Suprapubic skin (tissue), 4 donors: ENCODE results near the gene PROX2. TPM values are rescaled to one million over a fixed set of nuclear protein-coding genes. Genes with fewer than 3 reads are reported as not detected.

Source experiments
- DNase-seq, 2 donors: peaks; one replicate each; pipeline ENCODE4 v3.0.0-alpha.2; 2019; ENCODE audit warnings: low spot score in 2 of 2
- H3K27ac ChIP-seq: fragments of 200-600 bp; sonication (generic); one replicate; pipeline ENCODE4 v1.5.1; 2019
- H3K27me3 ChIP-seq: fragments of 200-600 bp; sonication (generic); one replicate; pipeline ENCODE4 v1.5.1; 2019
- H3K36me3 ChIP-seq: fragments of 200-600 bp; sonication (generic); one replicate; pipeline ENCODE4 v1.5.1; 2019
- H3K4me1 ChIP-seq: fragments of 200-600 bp; sonication (generic); one replicate; pipeline ENCODE4 v1.5.1; 2019
- H3K4me3 ChIP-seq: fragments of 200-600 bp; sonication (generic); one replicate; pipeline ENCODE4 v1.5.1; 2019; ENCODE audit warnings: mild to moderate bottlenecking
- H3K9me3 ChIP-seq: fragments of 200-600 bp; sonication (generic); one replicate; pipeline ENCODE4 v1.5.1; 2019
- CTCF ChIP-seq, 2 donors: fragments of 200-600 bp in 1 of 2; fragments of 450-650 bp in 1 of 2; sonication (generic) in 1 of 2; IDR thresholded peaks; one replicate each; pipeline ENCODE4 v1.5.1; 2016 to 2019; ENCODE audit warnings: antibody characterized with exemption in 2 of 2, mild to moderate bottlenecking in 1 of 2, moderate library complexity in 1 of 2
- EP300 ChIP-seq: sonication (generic); formaldehyde crosslinking; IDR thresholded peaks from one replicate; pipeline ENCODE4 v1.6.1; 2017; ENCODE audit warnings: antibody characterized with exemption
- POLR2A ChIP-seq, 2 donors: fragments of 450-650 bp; IDR thresholded peaks; one replicate each; pipeline ENCODE4 v1.6.1; 2017; ENCODE audit warnings: antibody characterized with exemption in 2 of 2, mild to moderate bottlenecking in 2 of 2, moderate library complexity in 2 of 2
- POLR2AphosphoS5 ChIP-seq, 3 donors: sonication (generic); formaldehyde crosslinking; IDR thresholded peaks; one replicate each; pipeline ENCODE4 v1.6.1; 2017; ENCODE audit warnings: antibody characterized with exemption in 3 of 3
- WGBS: methylation state at CpG from one replicate; pipeline ENCODE4 v1.1.5; 2018; 5-methylcytosine and 5-hydroxymethylcytosine counted together
- total RNA-seq, 4 donors: library from RNA; depleted of rRNA; stranded (reverse); fragments of >200 nt; gene quantifications; one replicate each; pipeline ENCODE4 v1.1.0, GENCODE V29; 2016

PROX2 gene
- total RNA-seq, 4 donors from 2014 or later: 0.10 to 0.97 (median 0.11) TPM; not detected in 1

GRCh38 chr14:74879427-74880182, 3.7 kb upstream of the PROX2 start:
- TF ChIP-seq POLR2A (IDR thresholded peaks at IDR 0.05) (no peak), EP300 (no peak), CTCF (IDR thresholded peaks at IDR 0.05) (no peak), POLR2AphosphoS5 (IDR thresholded peaks at IDR 0.05) (no peak)
- Histone ChIP-seq H3K4me3 (no peak overlapping the region), H3K4me1 (peaks cover 28% of the 10 kb centered on the region), H3K36me3 (no peaks in the 10 kb centered on the region), H3K27ac (no peak overlapping the region), H3K9me3 (no peaks in the 10 kb centered on the region), H3K27me3 (no peaks in the 10 kb centered on the region)
- WGBS: 90% methylated on average over 3 of the region's 3 CpGs
- DNase-seq: no peak

- WGBS: 94% methylated on average over 5 of the region's 5 CpGs
- Histone ChIP-seq H3K4me1 (no peaks in the 10 kb centered on the region), H3K36me3 (no peaks in the 10 kb centered on the region), H3K9me3 (no peaks in the 10 kb centered on the region), H3K27ac (no peak overlapping the region), H3K4me3 (no peak overlapping the region), H3K27me3 (no peaks in the 10 kb centered on the region)
- no peak for DNase-seq
- TF ChIP-seq EP300 (no peak), POLR2AphosphoS5 (IDR thresholded peaks at IDR 0.05) (no peak), CTCF (IDR thresholded peaks at IDR 0.05) (no peak), POLR2A (IDR thresholded peaks at IDR 0.05) (no peak)
Measured at GRCh38 chr14:74875204-74875603, 741 bp downstream of the PROX2 start.

GRCh38 chr14:74871819-74872218, 4.1 kb downstream of the PROX2 start:
- WGBS: 85% methylated on average over 3 of the region's 4 CpGs

GRCh38 chr14:74868739-74869138, 7.2 kb downstream of the PROX2 start:
- H3K27me3 ChIP-seq: no peaks in the 10 kb centered on the region
- TF ChIP-seq CTCF (IDR thresholded peaks at IDR 0.05) (no peak), POLR2A (IDR thresholded peaks at IDR 0.05) (no peak), POLR2AphosphoS5 (IDR thresholded peaks at IDR 0.05) (no peak), EP300 (no peak)
- WGBS: 91% methylated on average over 8 of the region's 8 CpGs
- H3K9me3 ChIP-seq: no peaks in the 10 kb centered on the region
- H3K4me1 ChIP-seq: no peaks in the 10 kb centered on the region
- no peak overlapping the region for H3K4me3 ChIP-seq
- no peak overlapping the region for H3K27ac ChIP-seq
- no peak for DNase-seq
- no peaks in the 10 kb centered on the region for H3K36me3 ChIP-seq

More at GRCh38 chr14:74871819-74872218, 4.1 kb downstream of the PROX2 start:
- DNase-seq: no peak
- no peaks in the 10 kb centered on the region for H3K9me3 ChIP-seq
- H3K27me3 ChIP-seq: no peaks in the 10 kb centered on the region
- H3K4me1 ChIP-seq: no peaks in the 10 kb centered on the region
- H3K27ac ChIP-seq: no peak overlapping the region
- no peak overlapping the region for H3K4me3 ChIP-seq
- H3K36me3 ChIP-seq: no peaks in the 10 kb centered on the region
- TF ChIP-seq POLR2AphosphoS5 (IDR thresholded peaks at IDR 0.05) (no peak), CTCF (IDR thresholded peaks at IDR 0.05) (no peak), POLR2A (IDR thresholded peaks at IDR 0.05) (no peak), EP300 (no peak)

GRCh38 chr14:74867673-74868072, 8.3 kb downstream of the PROX2 start:
- Histone ChIP-seq H3K4me1 (no peaks in the 10 kb centered on the region), H3K36me3 (no peaks in the 10 kb centered on the region), H3K27ac (no peak overlapping the region), H3K9me3 (no peaks in the 10 kb centered on the region), H3K27me3 (no peaks in the 10 kb centered on the region), H3K4me3 (no peak overlapping the region)
- TF ChIP-seq POLR2A (IDR thresholded peaks at IDR 0.05) (no peak), EP300 (no peak), POLR2AphosphoS5 (IDR thresholded peaks at IDR 0.05) (no peak), CTCF (IDR thresholded peaks at IDR 0.05) (no peak)
- WGBS: 41% methylated on average over 5 of the region's 5 CpGs
- no peak for DNase-seq
